Amniotic stem cell (primary cell): Measurements from ENCODE around the gene PRX.
"Not testable (repeated sequence)": the region's sequence is repeated elsewhere in the genome, so short reads cannot be mapped to it uniquely, and the experiment has no call there.

ENCODE experiments used
- DNase-seq: peaks from one replicate; lab custom pipeline; 2025; lab: John Stamatoyannopoulos, UW

PRX gene

DNA sequence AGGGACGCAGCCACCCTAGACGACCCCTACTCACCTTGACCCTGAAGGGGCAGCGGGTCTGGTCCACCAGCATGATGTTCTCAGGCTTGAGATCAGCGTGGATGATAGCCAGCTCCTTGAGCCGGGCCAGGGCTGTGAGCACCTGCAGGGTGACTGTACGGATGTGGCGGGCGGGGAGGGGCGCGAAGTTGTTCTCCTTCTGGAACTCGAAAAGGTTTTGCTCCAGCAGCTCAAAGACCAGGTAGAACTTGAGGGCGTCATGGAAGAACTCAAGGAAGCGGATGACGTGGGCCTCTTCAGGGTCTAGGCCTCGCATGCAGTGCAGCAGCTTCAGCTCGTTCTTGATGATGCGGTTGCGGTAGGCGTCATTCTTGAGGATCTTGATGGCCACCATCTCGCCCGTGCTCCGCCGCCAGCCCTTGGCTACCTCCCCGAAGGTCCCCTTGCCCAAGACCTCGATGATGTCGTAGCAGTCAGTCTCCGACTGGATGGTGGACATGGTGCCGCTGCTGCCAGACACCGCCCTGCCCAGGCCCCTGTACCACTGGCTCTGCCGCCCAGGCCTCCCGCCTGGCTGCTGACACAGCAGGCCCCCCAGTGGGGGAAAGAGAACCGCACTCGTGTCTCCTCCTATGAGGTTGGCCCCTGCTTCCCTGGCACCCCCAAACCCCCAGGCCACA is 23.6 kb downstream of the PRX start:
- DNase-seq, result no peak

DNA sequence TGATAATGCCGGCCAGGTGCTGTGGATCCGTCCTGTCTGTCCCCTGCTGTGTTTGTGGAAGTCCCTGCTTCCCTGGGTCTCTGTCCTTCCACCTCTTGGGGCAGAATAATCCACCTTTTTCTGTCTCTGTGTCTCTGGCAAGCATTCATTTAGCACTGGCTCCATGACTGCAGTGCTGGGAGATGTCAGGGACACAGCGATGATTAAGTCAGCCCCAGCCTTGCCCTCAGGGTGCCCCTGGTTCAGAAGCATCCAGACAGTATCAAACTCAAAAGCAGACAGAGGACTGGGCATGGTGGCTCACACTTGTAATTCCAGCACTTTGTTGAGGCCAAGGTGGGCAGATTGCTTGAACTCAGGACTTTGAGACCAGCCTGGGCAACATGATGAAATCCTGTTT is 24.7 kb downstream of the PRX start:
- no peak for DNase-seq

- no peak for DNase-seq
Measured at GRCh38 chr19:40387155-40387554, 26.0 kb downstream of the PRX start.

DNA sequence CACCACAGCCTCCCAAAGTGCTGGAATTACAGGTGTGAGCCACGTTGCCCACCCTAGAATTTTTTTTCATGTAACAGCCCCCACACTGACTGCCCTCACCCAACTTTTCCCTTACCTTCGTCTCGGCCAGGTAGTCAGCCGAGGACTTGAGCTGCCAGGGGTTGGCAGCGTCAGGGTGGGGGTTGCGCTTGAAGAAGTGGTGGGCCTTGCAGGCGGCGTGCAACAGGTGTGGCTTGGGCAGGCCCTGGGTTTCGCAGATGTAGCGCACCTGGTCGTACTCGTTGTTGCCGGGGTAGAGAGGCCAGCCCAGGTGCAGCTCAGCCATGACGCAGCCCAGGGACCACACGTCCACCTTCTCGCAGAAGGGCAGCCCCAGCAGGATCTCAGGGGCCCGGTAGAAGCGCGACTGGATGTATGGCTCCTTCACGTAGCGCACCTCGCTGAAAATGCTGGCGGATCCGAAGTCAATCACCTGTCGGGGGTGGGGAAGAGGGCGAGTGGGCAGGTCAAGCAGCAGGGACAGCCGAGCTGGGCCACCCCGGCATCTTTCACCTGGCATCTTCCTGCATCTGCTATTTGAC is 29.4 kb downstream of the PRX start:
- no peak for DNase-seq

GRCh38 chr19:40381321-40381720 is 31.9 kb downstream of the PRX start:
- DNase-seq, result no peak

- DNase-seq, result no peak
Measured at GRCh38 chr19:40380199-40381037, 32.8 kb downstream of the PRX start.

- no peak for DNase-seq
Measured at GRCh38 chr19:40379446-40380198, 33.6 kb downstream of the PRX start.

- DNase-seq, result no peak
Measured at GRCh38 chr19:40378509-40378908, 34.7 kb downstream of the PRX start.

DNA sequence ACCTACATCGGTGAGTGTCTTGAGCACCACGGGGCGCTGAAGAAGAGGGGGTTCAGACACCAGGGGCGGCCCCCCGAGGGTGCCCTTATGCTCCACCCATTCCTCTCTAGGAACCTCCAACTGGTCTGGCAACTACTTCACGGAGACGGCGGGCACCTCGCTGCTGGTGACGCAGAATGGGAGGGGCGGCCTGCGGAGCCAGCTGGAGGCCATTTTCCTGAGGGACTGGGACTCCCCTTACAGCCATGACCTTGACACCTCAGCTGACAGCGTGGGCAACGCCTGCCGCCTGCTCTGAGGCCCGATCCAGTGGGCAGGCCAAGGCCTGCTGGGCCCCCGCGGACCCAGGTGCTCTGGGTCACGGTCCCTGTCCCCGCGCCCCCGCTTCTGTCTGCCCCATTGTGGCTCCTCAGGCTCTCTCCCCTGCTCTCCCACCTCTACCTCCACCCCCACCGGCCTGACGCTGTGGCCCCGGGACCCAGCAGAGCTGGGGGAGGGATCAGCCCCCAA is 35.2 kb downstream of the PRX start:
- no peak for DNase-seq

DNA sequence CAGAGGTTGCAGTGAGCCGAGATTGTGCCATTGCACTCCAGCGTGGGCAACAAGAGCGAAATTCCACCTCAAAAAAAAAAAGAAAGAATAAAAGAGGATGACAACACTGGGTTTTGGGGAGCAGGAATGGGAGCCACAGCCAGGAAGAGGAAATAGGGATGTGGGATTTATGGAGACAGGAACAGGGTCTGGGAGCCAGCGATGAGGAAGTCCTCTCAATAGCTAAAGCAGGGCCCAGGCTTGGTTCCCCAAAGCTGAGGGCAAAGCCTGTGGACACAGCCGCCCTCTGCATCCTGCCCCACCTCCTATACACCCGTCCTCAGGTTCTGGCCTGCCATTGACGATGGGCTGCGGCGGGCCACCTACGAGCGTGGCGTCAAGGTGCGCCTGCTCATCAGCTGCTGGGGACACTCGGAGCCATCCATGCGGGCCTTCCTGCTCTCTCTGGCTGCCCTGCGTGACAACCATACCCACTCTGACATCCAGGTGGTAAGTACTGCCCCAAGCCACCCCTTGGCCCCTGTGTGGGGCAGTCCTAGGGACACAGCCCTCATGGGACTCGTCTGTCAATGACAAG is 36.8 kb downstream of the PRX start:
- no peak for DNase-seq

DNA sequence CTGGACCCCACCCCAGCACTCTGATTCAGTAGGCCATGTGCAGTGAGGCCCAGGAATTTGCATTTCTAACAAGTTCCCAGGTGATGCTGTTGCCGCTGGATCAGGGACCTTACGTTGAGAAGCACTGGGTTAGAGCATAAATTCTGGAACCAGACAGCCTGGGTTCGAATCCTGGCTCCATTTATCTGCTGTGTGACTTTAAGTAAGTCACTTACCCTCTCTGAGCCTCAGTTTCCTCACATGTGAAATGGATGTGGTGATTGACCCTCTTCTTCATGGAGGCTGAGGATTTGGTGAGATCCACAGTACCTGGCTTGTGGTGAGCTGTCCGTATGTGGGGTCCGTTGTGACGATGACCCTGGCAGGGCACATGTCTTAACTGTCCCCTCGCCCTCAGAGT is 39.1 kb downstream of the PRX start:
- DNase-seq, result no peak

DNA sequence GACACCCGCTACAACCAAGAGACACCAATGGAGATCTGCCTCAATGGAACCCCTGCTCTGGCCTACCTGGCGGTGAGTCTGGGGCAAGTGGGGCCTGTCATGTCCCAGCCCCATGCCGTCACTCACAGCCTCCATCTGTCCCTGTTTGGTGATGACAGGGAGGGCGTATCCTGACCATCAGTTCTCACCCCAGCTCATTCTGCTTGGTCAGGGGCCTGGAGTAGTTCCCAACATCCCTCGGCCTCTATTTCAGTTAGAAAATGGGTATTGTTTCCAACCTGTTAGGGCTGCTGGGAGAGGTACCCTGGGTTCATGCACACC is 41.4 kb downstream of the PRX start:
- DNase-seq, result no peak

DNA sequence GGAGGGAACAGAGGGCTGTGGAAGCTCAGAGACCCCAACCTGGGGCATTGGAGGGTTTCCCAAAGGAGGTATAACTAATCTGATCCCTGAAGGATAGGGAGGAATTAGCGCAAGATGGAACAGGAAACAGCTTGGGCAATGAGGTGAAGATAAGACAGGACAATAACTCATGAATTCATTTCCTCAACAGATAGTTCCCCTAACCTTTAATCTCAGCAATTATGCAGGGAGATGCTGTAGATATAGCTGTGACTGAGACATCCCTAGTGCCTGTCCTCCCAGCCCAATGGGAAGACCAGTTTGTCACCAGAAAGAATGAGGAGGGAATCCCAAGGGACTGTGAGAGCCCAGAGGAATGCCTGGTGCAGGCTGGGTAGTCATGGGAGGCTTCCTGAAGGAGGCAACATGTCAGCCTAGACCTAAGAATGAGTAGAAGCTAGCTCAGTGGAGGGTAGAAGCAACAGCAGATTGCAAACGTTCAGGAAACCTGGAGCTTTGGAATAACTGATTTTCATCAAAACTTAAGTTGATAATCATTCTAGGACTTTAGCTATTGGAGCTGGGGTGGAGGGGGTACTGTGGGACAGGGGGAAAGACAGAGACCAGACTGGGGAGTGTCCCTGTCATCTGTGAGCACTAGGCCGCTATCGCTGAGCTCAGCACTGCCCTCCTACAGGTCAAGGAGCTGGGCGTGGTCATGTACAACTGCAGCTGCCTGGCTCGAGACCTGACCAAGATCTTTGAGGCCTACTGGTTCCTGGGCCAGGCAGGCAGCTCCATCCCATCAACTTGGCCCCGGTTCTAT is 42.0 kb downstream of the PRX start:
- no peak for DNase-seq

DNA sequence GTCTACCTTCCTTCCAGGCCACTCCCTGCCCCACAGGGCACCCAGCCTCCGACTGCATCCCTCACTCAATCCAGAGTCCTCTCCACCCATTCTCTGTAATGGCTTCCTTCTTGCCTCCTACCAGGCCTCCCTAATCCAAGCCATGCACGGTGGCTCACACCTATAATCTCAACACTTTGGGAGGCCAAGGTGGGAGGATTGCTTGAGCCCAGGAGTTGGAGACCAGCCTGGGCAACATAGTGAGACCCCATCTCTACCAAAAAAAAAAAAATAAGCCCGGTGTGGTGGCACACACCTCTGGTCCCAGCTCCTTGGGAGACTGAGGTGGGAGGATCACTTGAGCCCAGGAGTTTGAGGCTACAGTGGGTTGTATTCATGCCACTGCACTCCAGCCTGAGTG is 42.9 kb downstream of the PRX start:
- not testable (repeated sequence) for DNase-seq

DNA sequence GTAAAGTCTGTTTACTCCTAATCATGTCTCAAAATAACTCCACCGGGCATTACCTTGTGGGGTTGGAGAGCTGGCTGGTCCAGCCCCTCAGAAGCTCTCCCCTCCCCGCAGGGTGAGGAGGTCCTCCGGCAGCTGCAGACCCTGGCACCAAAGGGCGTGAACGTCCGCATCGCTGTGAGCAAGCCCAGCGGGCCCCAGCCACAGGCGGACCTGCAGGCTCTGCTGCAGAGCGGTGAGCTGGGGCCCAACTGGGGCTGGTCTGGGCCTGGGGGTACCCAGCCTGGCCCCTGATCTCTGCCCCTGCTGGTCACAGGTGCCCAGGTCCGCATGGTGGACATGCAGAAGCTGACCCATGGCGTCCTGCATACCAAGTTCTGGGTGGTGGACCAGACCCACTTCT is 43.4 kb downstream of the PRX start:
- DNase-seq, result no peak

GRCh38 chr19:40367577-40368434 is 45.4 kb downstream of the PRX start:
- DNase-seq, result no peak

DNA sequence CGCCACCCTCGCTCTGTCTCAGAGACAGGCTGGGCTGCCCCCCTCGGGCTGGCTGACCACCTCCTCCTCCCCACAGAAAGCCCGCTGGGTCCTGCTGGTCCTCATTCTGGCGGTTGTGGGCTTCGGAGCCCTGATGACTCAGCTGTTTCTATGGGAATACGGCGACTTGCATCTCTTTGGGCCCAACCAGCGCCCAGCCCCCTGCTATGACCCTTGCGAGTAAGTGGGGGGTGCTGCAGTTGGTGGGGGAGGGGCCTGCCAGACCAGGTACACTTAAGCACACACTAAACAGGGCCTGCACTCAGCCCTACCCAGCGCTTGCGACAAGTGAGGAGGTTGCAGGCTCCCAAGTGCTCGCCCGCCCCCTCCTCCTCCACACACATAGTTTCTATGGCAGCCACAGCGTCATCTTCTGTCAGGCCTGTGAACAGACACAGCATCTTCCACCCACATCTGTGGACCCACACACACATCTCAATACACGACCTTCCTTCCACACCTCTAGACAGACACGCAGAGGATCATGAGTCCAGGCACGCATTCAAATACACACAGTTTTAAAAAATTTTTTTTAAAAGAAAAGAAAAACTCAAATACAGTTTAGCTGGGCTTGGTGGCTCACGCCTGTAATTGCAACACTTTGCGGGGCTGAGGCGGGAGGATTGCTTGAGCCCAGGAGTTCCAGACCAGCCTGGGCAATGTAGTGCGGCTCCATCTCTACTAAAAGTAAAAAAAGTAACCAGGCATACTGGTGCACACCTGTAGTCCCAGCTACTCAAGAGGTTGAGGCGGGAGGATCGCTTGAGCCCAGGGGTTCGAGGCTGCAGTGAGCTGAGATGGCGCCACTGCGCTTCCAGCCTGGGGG is 46.2 kb downstream of the PRX start:
- no peak for DNase-seq

DNA sequence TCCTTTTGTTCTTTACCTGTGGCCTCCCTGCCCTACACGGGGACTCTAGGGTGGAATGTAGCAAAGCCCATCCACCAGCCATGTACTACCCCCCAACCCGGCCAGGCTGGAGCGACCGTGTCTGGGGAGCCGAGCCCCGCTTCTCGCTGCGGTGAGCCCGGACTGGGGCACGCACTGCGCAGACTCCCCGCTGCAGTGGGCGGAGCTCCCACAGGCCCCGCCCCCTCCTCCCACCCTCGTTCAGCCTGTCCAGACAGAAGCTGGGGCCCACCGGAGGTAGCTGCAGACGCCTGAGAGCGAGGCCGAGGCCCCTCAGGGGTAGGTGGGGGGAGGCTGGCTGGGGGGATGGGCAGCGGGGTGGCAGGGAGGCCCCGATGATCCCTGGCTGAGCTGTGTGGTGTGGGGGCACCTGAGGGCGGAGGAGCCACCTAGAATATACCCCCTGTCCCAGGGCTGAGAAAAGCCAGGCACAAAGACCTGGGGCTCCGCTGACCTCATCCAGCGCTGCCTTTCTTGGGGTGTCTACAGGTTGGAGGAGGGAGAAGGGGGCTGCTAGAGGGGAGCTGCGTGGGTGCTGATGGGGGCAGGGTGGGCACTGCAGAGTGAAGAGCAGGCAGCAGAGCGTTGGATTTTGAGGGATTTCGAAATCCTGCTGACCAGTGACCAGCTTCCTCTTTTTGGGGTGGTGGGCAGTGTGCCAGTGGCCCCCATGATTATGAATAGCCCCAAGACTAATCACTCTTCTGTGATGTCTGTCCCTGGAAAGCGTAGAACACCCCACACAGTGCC is 47.4 kb downstream of the PRX start:
- no peak for DNase-seq

DNA sequence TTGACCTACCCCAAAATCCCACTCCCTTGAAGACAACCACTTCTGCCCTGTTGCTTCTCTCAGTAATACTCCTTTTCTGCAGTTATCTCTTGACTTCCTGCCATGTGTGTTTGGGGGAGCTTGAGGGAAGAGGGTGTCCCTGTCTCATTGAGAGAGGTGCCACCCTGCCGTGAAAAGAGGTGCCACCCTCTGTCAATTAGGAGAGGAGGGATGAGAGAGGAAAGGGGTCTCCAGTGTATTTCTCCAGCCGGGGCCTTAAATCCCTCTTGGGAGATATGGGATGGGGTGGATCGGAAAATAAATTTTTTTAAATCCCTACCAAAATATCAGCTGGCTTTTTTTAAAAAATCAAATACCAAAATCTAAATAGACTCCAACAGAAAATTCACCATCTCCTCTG is 48.2 kb downstream of the PRX start:
- DNase-seq, result no peak
